Stomach (tissue), 9 donors: Measurements from ENCODE around the gene CDC20B. TPM values are rescaled to one million over a fixed set of nuclear protein-coding genes. Genes with fewer than 3 reads are reported as not detected.

Experiments
- DNase-seq, 2 donors: peaks; one replicate each; pipeline versions ENCODE4 v3.0.0 to v3.0.0-alpha.2; 2013 to 2019
- H3K27ac ChIP-seq, 5 donors: fragments of 200-600 bp in 4 of 5; sonication (generic) in 4 of 5; one replicate each; pipeline ENCODE4 v1.5.1; 2013 to 2019; ENCODE audit warnings: mild to moderate bottlenecking in 1 of 5, moderate library complexity in 1 of 5
- H3K27me3 ChIP-seq, 3 donors: fragments of 200-600 bp; sonication (generic); one replicate each; pipeline ENCODE4 v1.5.1; 2017 to 2019; ENCODE audit warnings: mixed run types in 1 of 3
- H3K36me3 ChIP-seq, 4 donors: fragments of 200-600 bp; sonication (generic); 1 replicate in 3 of 4; 2 replicates in 1 of 4; pipeline ENCODE4 v1.5.1; 2016 to 2019
- H3K4me1 ChIP-seq, 4 donors: fragments of 200-600 bp; sonication (generic); one replicate each; pipeline ENCODE4 v1.5.1; 2016 to 2019
- H3K4me3 ChIP-seq, 4 donors: fragments of 200-600 bp; sonication (generic) in 3 of 4; one replicate each; pipeline ENCODE4 v1.5.1; 2016 to 2019; ENCODE audit warnings: mild to moderate bottlenecking in 1 of 4
- H3K9me3 ChIP-seq, 4 donors: fragments of 200-600 bp; sonication (generic); one replicate each; pipeline ENCODE4 v1.5.1; 2016 to 2019
- EP300 ChIP-seq: sonication (generic); formaldehyde crosslinking; IDR thresholded peaks from one replicate; pipeline ENCODE4 v1.6.1; 2017; ENCODE audit warnings: antibody characterized with exemption
- POLR2A ChIP-seq, 4 donors: fragments of 450-650 bp; IDR thresholded peaks; one replicate each; pipeline ENCODE4 v1.6.1; 2016; ENCODE audit warnings: antibody characterized with exemption in 4 of 4, control low read depth in 2 of 4, mild to moderate bottlenecking in 1 of 4, moderate library complexity in 1 of 4
- POLR2AphosphoS5 ChIP-seq, 3 donors: sonication (generic); formaldehyde crosslinking; IDR thresholded peaks; one replicate each; pipeline ENCODE4 v1.6.1; 2016; ENCODE audit warnings: antibody characterized with exemption in 3 of 3
- WGBS, 5 donors: extraction: QIAGEN DNeasy Blood & Tissue Kit in 3 of 5; methylation state at CpG; one replicate each; pipeline versions ENCODE4 v1.1.5 to v1.1.7; 2013 to 2018; 5-methylcytosine and 5-hydroxymethylcytosine counted together
- intact Hi-C: fragments of 100-400 bp; cut with DNase I; formaldehyde crosslinking; loops from one replicate; pipeline ENCODE4 v1.15.1; 2023; ENCODE audit warnings: low total_unique reads
- polyA plus RNA-seq, 3 donors: library from polyadenylated mRNA; stranded (reverse); fragments of 200-250 nt; gene quantifications; one replicate each; pipeline ENCODE4 v1.2.3, GENCODE V29; 2013
- total RNA-seq, 5 donors: library from RNA; depleted of rRNA; stranded (reverse); fragments of >200 nt; gene quantifications; one replicate each; pipeline versions ENCODE4 v1.1.0 to v1.2.3, GENCODE V29; 2014 to 2016
- TF ChIP-seq, protein P1 (sequence below), 7 experiments: fragments of 450-650 bp in 4 of 7; fragments of 200-600 bp in 3 of 7; sonication (generic) in 3 of 7; IDR thresholded peaks; one replicate each; pipeline ENCODE4 v1.5.1; 2016 to 2019; ENCODE audit warnings: antibody characterized with exemption in 7 of 7, control low read depth in 2 of 7, mild to moderate bottlenecking in 1 of 7
- donor health status: healthy with polysubstance abuse.
- donor health status: Bipolar disorder and iron deficiency.
- donor health status: healthy.

The CDC20B gene
- total and polyA plus RNA-seq, 8 donors = not detected

DNA sequence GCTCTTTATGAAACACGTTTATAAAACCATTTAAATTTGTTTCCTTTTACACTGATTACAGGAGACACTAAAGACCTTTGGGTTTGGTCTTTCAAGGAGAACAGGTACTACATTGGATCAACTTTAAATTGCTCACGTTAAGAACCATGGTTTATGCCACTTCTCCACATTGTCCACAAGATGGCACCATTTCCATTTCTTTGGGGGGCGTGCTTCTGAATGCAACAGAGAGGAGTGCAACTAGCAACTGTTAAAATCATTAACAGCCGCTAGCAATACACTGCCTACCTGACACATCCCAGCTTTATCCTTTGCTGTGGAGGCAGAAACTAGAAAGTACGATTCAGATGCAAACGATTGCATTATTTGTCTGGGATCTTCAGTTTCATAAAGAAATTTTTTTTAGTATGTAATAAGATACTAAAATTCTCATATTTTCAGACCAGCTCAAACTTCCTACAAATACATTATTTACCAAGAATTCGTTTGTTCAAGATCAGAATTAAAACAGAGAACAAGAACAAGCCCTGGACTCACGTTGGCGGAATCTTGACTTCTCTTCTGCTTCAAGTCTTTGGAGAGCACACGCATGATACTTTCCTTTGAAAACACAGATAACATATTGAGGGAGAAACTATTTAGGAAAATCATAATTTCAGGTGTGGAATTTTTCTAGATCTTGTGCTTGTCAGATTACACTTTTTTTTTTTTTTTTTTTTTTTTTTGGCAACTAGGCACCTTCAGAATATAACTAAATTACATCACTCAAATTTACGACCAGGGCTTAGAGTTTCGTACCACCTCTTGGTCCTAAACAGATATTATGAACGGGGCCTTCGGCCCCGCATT, 702 bp downstream of the CDC20B start:
- Histone ChIP-seq H3K36me3 (no peaks in the 10 kb centered on the region), H3K9me3 (no peaks in the 10 kb centered on the region), H3K27me3 (peaks cover 3 to 80% (median 30%) of the 10 kb centered on the region in 3 donors), H3K27ac (peak overlapping the region in 2 of 5 donors; percentile 3 to 10), H3K4me1 (peaks cover 22 to 37% (median 33%) of the 10 kb centered on the region in 4 donors), H3K4me3 (peak overlapping the region; percentile 44 to 65 (median 55))
- intact Hi-C loops = loop anchor here (10.0 kb wide), 1 partner anchor 63 kb away; the partner anchor contains the start of gene CCNO
- DNase-seq = peak; percentile 58 to 93
- TF ChIP-seq, protein P1, sequence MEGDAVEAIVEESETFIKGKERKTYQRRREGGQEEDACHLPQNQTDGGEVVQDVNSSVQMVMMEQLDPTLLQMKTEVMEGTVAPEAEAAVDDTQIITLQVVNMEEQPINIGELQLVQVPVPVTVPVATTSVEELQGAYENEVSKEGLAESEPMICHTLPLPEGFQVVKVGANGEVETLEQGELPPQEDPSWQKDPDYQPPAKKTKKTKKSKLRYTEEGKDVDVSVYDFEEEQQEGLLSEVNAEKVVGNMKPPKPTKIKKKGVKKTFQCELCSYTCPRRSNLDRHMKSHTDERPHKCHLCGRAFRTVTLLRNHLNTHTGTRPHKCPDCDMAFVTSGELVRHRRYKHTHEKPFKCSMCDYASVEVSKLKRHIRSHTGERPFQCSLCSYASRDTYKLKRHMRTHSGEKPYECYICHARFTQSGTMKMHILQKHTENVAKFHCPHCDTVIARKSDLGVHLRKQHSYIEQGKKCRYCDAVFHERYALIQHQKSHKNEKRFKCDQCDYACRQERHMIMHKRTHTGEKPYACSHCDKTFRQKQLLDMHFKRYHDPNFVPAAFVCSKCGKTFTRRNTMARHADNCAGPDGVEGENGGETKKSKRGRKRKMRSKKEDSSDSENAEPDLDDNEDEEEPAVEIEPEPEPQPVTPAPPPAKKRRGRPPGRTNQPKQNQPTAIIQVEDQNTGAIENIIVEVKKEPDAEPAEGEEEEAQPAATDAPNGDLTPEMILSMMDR (IDR thresholded peaks at IDR 0.05) = peak in 5 of 7 experiments; percentile 69 to 84 (median 80)
- TF ChIP-seq POLR2A (IDR thresholded peaks at IDR 0.05) = no peak
- TF ChIP-seq POLR2AphosphoS5 (IDR thresholded peaks at IDR 0.05) = peak in 2 of 3 donors; percentile 47 to 76
- TF ChIP-seq EP300 = no peak
- 4 to 6% (median 5%) methylated on average over 15 of the region's 15 CpGs for WGBS, 5 donors

- H3K36me3 ChIP-seq = peaks cover 0 to 3% (median under 1%) of the 10 kb centered on the region in 4 donors
- H3K9me3 ChIP-seq = no peaks in the 10 kb centered on the region
- intact Hi-C loops = loop anchor here (10.0 kb wide), 1 partner anchor 63 kb away; the partner anchor contains the start of gene CCNO
- TF ChIP-seq POLR2A (IDR thresholded peaks at IDR 0.05) (no peak), POLR2AphosphoS5 (IDR thresholded peaks at IDR 0.05) (no peak)
- H3K27me3 ChIP-seq = peaks cover 3 to 75% (median 28%) of the 10 kb centered on the region in 3 donors
- no peak for DNase-seq
- no peak overlapping the region for H3K27ac ChIP-seq
- 28 to 44% (median 35%) methylated on average over 2 of the region's 2 CpGs for WGBS, 5 donors
- no peak overlapping the region for H3K4me3 ChIP-seq
- H3K4me1 ChIP-seq = peaks cover 18 to 29% (median 28%) of the 10 kb centered on the region in 4 donors
Measured at GRCh38 chr5:55171471-55171870, 1.5 kb downstream of the CDC20B start.

DNA sequence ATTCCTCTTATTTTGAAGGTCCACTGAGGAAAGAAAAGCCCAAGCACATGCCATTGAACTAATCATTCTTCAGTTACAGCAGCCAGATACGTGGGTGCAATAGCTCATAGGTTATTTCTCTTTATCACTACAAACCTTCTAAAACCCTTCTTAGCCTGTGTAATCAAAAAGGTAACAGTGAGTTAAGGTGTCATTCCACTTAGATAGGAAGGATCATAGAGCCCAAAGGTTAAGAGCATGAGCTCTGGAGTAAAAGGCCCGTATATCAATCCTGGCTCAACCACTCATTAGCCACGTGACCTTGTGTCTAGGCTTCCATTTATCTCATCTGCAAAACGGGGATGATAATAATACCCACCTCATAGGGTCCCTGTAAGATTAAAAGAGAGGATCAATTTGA, 10.3 kb downstream of the CDC20B start:
- H3K9me3 ChIP-seq = no peaks in the 10 kb centered on the region
- no peak overlapping the region for H3K27ac ChIP-seq
- intact Hi-C loops = no loop called here
- DNase-seq = no peak
- 54 to 68% (median 62%) methylated on average over 4 of the region's 4 CpGs for WGBS, 5 donors
- TF ChIP-seq POLR2AphosphoS5 (IDR thresholded peaks at IDR 0.05) (no peak), EP300 (no peak), POLR2A (IDR thresholded peaks at IDR 0.05) (no peak)
- TF ChIP-seq, protein P1 (IDR thresholded peaks at IDR 0.05) = no peak
- H3K4me3 ChIP-seq = no peak overlapping the region
- H3K36me3 ChIP-seq = peaks cover 0 to 24% (median 10%) of the 10 kb centered on the region in 4 donors
- H3K27me3 ChIP-seq = peaks cover 0 to 6% (median 0%) of the 10 kb centered on the region in 3 donors
- H3K4me1 ChIP-seq = peaks cover 0 to 23% (median 9%) of the 10 kb centered on the region in 4 donors

GRCh38 chr5:55160493-55161209, 12.3 kb downstream of the CDC20B start:
- Histone ChIP-seq H3K4me1 (peaks cover 0 to 23% (median 9%) of the 10 kb centered on the region in 4 donors), H3K27me3 (no peaks in the 10 kb centered on the region), H3K9me3 (no peaks in the 10 kb centered on the region), H3K36me3 (peaks cover 0 to 13% (median 1%) of the 10 kb centered on the region in 4 donors), H3K27ac (peak overlapping the region in 4 of 5 donors; percentile 7 to 70 (median 66)), H3K4me3 (peak overlapping the region; percentile 40 to 49 (median 45))
- peak; percentile 34 to 93 for DNase-seq
- WGBS, 5 donors = 6 to 11% (median 8%) methylated on average over 9 of the region's 9 CpGs
- TF ChIP-seq POLR2A (IDR thresholded peaks at IDR 0.05) (no peak), POLR2AphosphoS5 (IDR thresholded peaks at IDR 0.05) (peak in 1 of 3 donors; percentile 48), EP300 (no peak)
- TF ChIP-seq, protein P1 (IDR thresholded peaks at IDR 0.05) = no peak
- intact Hi-C loops = no loop called here
